Fibroblast of lung (primary cell): ENCODE results near the gene KIAA0040. TPM values are rescaled to one million over a fixed set of nuclear protein-coding genes. Genes with fewer than 3 reads are reported as not detected.

Experiments used
- DNase-seq, 2 donors: peaks; one replicate each; pipeline versions ENCODE4 v3.0.0 to v3.0.0-alpha.2; 2010; ENCODE audit warnings: low read depth in 2 of 2
- H2AFZ ChIP-seq: 2 replicates; pipeline ENCODE4 v1.5.1; 2012; ENCODE audit warnings: low read length, control low read depth, inconsistent platforms
- H3K27ac ChIP-seq: 2 replicates; pipeline ENCODE4 v1.5.1; 2011; ENCODE audit warnings: low read length, control low read depth; ENCODE audit not compliant: insufficient read depth
- H3K27me3 ChIP-seq: 2 replicates; pipeline ENCODE4 v1.5.1; 2011; ENCODE audit warnings: mild to moderate bottlenecking, low read length; ENCODE audit not compliant: control insufficient read depth, insufficient read depth
- H3K36me3 ChIP-seq: 2 replicates; pipeline ENCODE4 v1.5.1; 2011; ENCODE audit warnings: low read length; ENCODE audit not compliant: control insufficient read depth, insufficient read depth
- H3K4me1 ChIP-seq: 2 replicates; pipeline ENCODE4 v1.5.1; 2011; ENCODE audit warnings: low read length; ENCODE audit not compliant: control insufficient read depth, insufficient read depth; ENCODE audit errors: extremely low read depth
- H3K4me2 ChIP-seq: 2 replicates; pipeline ENCODE4 v1.5.1; 2011; ENCODE audit warnings: low read length, control low read depth; ENCODE audit not compliant: insufficient read depth; ENCODE audit errors: extremely low read depth
- H3K4me3 ChIP-seq, 4 experiments: fragments of 200-600 bp in 1 of 4; sonication (generic) in 1 of 4; replicated peaks in 1 of 4; 2 replicates each; pipeline ENCODE4 v1.5.1; 2011 to 2016; ENCODE audit warnings: low read length in 4 of 4, low read depth in 3 of 4, mild to moderate bottlenecking in 3 of 4, control low read depth in 2 of 4, inconsistent platforms in 1 of 4, mixed read lengths in 1 of 4; ENCODE audit not compliant: insufficient read depth in 1 of 4; ENCODE audit errors: control extremely low read depth in 1 of 4
- H3K79me2 ChIP-seq: 2 replicates; pipeline ENCODE4 v1.5.1; 2012; ENCODE audit warnings: mild to moderate bottlenecking, low read length, inconsistent platforms; ENCODE audit not compliant: control insufficient read depth, insufficient read depth
- H3K9ac ChIP-seq: 2 replicates; pipeline ENCODE4 v1.5.1; 2011; ENCODE audit warnings: mild to moderate bottlenecking, low read length, control low read depth; ENCODE audit not compliant: insufficient read depth
- H3K9me3 ChIP-seq: 2 replicates; pipeline ENCODE4 v1.5.1; 2012; ENCODE audit warnings: low read depth, low read length; ENCODE audit not compliant: control insufficient read depth, insufficient read depth
- H4K20me1 ChIP-seq: 2 replicates; pipeline ENCODE4 v1.5.1; 2011; ENCODE audit warnings: low read length; ENCODE audit not compliant: control insufficient read depth, insufficient read depth; ENCODE audit errors: extremely low read depth
- CTCF ChIP-seq, 2 donors: IDR thresholded peaks in 1 of 2; conservative IDR thresholded peaks in 1 of 2; 1 replicate in 1 of 2; 2 replicates in 1 of 2; pipeline ENCODE4 v1.5.1; 2011 to 2012; ENCODE audit warnings: low read length in 2 of 2, control low read depth in 1 of 2, inconsistent platforms in 1 of 2, low read depth in 1 of 2, mild to moderate bottlenecking in 1 of 2
- EZH2 ChIP-seq: IDR thresholded peaks from 2 replicates; pipeline ENCODE4 v1.5.1; 2012; ENCODE audit warnings: low read length, control low read depth, mild to moderate bottlenecking; ENCODE audit errors: missing control alignments
- polyA plus RNA-seq, 2 donors: library from polyadenylated mRNA; depleted of rRNA in 1 of 2; stranded (reverse) in 1 of 2; unstranded in 1 of 2; fragments of >200 nt; gene quantifications; 2 replicates each; pipeline ENCODE4 v1.2.1, GENCODE V29; 2011 to 2012; ENCODE audit warnings: missing spikeins in 1 of 2
- total RNA-seq: library from RNA; depleted of rRNA; stranded (reverse); fragments of >200 nt; gene quantifications from 2 replicates; pipeline ENCODE4 v1.2.1, GENCODE V29; 2014

Gene KIAA0040
- total and polyA plus RNA-seq, 2 donors (not counting 1 experiment from before 2014, with no cell fraction given) = 0.17 to 24.7 TPM

GRCh38 chr1:175172503-175172902, 20.1 kb downstream of the KIAA0040 start:
- Histone ChIP-seq H3K4me2 (no peak overlapping the region), H3K4me1 (no peaks in the 10 kb centered on the region), H3K9me3 (no peaks in the 10 kb centered on the region), H3K9ac (no peak overlapping the region), H2AFZ (no peak overlapping the region), H3K4me3 (no peak overlapping the region), H3K36me3 (no peaks in the 10 kb centered on the region), H3K79me2 (no peaks in the 10 kb centered on the region), H3K27me3 (no peaks in the 10 kb centered on the region), H3K27ac (no peak overlapping the region), H4K20me1 (no peaks in the 10 kb centered on the region)
- DNase-seq = no peak
- TF ChIP-seq EZH2 = no peak

GRCh38 chr1:175171036-175171913, 21.3 kb downstream of the KIAA0040 start:
- no peak overlapping the region for H3K27ac ChIP-seq
- no peaks in the 10 kb centered on the region for H3K79me2 ChIP-seq

GRCh38 chr1:175169286-175170018, 23.1 kb downstream of the KIAA0040 start:
- Histone ChIP-seq H3K9me3 (no peaks in the 10 kb centered on the region), H3K9ac (no peak overlapping the region), H3K27me3 (no peaks in the 10 kb centered on the region), H3K4me1 (no peaks in the 10 kb centered on the region), H3K4me2 (no peak overlapping the region), H3K27ac (no peak overlapping the region), H4K20me1 (no peaks in the 10 kb centered on the region), H3K36me3 (no peaks in the 10 kb centered on the region), H2AFZ (no peak overlapping the region), H3K79me2 (no peaks in the 10 kb centered on the region), H3K4me3 (no peak overlapping the region)
- DNase-seq = peak in 1 of 2 donors; percentile 2
- TF ChIP-seq EZH2 (no peak), CTCF (conservative IDR thresholded peaks at IDR 0.05 in 1 of 2, IDR thresholded peaks at IDR 0.05 in 1 of 2; ENCODE audit: low read depth in 1 of 2, low read length in 2 of 2) (no peak)

More at GRCh38 chr1:175171036-175171913, 21.3 kb downstream of the KIAA0040 start:
- Histone ChIP-seq H3K4me2 (no peak overlapping the region), H3K4me1 (no peaks in the 10 kb centered on the region), H4K20me1 (no peaks in the 10 kb centered on the region), H3K9ac (no peak overlapping the region), H3K9me3 (no peaks in the 10 kb centered on the region), H3K36me3 (no peaks in the 10 kb centered on the region), H2AFZ (no peak overlapping the region), H3K4me3 (no peak overlapping the region), H3K27me3 (no peaks in the 10 kb centered on the region)
- DNase-seq = no peak
- TF ChIP-seq CTCF (conservative IDR thresholded peaks at IDR 0.05 in 1 of 2, IDR thresholded peaks at IDR 0.05 in 1 of 2; ENCODE audit: low read depth in 1 of 2, low read length in 2 of 2) = no peak
- TF ChIP-seq EZH2 = no peak
